Measurements from ENCODE around the gene MKS1.
A peak's percentile ranks its signal among the peaks of the same experiment; 100 is the strongest.

Gene MKS1

GRCh38 chr17:58242171-58242784 lies 23.2 kb upstream of the MKS1 start:
- no peak for DNase-seq

DNA sequence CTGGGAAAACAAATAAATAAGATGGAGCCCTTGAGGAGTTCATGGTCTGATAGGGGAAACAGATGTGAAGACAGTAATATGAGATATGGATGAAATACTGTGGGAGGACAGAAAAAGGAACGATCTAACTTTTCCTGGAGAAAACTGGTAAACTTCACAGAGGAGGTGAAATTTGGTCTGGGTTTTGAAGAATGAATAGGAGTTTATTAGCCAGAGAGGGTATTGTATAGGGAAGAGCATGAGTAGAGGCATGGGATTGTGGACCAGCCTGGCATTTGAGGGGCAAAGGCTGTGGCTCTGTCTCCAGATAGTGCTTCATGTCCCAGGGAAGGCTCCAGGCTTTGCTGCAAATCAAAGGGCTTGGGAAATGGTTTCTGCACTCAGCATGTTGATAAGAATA lies 20.9 kb upstream of the MKS1 start:
- no peak for DNase-seq

- DNase-seq, result no peak
Observed at GRCh38 chr17:58238147-58238634, 19.1 kb upstream of the MKS1 start, which contains the start of gene LPO. LPO (plus strand) TSS chr17:58238584; CDS start chr17:58242980, 4,396 bp downstream.

DNA sequence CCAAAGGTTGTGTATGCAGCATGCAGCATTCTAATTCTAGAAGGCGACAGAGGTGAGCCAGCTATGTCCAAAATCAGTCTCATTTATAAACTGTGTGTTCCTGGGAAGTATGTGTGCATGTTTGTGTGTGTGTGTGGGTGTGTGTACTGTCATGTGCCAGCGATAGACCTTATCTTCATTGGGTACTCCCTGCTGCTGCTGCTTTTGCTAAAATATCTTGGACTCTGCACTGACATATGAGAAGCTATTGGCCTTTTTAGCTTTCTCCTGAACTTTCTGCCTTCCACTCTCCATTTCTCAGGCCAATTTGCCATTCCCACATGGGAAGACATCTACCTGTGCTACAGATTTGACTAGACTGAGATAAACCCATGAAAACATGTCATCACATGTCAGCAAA lies 17.3 kb upstream of the MKS1 start:
- DNase-seq, result no peak

DNA sequence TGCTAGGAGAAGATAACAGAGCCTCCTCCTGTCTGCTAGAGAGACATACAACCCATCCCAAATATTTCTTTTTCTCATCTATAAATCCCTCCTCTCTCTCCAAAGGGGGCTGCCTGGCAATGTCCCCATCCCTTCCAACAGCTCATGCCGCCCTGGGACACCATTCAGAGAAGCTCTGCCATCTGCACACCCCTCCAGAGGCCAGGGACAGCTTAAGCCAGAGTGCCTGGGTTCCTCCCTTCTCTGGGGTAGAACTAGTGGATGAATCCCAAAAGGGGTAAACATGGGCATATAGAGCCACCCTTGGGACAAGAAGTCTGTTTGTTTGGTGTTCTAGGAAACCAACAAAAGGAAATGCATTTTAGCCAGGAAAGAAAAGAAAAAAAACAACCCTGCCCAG lies 16.8 kb upstream of the MKS1 start:
- DNase-seq, result no peak

DNA sequence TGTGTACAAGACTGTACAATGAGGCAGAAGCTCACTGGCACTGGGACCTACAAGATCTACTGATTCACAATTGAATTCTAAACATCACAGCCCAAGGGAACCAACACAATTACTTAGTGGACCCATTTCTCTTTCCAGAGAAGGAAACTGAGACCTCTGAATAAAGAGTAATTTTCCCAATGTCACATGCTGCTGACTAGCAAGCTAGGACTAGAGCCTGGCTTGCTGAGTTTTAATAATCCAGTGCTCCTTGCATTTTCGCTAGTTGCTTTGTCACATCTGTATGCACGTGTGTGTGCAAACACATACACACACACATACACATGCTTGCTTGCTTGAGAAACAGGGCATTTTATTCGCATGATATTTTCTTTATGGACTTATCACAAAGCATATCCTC lies 15.5 kb upstream of the MKS1 start:
- DNase-seq, result no peak

GRCh38 chr17:58233543-58233942 lies 14.5 kb upstream of the MKS1 start:
- DNase-seq, result no peak

DNA sequence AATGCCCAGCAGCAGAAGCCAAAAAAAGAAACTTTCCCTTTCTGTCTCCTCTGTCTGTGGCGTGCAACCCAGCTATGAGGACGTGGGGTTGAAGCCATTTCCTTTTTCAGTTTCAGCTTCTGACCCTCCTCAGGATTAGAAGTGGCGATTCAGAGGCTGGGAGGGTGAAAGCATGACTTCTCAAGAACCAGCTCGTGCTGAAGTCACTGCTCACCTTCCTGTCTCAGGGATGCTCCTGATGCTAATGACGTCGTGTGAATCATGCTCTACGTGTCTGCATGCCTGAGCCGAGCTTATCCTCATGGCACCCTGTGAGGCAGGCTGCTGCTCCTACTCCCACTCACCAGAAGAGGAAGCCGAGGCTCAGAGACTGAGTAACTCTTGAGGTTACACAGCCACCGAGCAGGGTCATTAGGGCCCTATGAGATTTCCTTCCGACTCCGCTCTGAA lies 13.7 kb upstream of the MKS1 start:
- DNase-seq, result no peak

DNA sequence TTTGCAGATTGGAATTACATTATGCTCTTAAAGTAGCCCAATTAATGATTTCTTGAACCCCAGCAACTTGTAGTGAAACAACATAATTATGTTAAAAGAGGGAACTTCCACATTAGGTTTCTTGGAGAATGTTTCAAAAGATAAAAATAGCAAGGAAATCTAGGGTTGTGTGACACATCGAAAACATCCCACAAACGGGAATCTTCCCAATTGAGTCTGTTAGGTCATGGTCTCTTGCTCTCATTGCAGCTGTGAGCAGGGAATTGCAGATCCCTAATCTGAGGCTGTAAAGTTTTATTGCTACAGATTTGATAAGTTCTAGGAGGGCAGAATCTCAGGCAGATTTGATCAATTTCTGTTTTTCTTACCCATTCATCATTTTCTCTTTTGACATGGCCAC lies 12.6 kb upstream of the MKS1 start:
- no peak for DNase-seq

- no peak for DNase-seq
Observed at GRCh38 chr17:58229881-58230280, 10.8 kb upstream of the MKS1 start.

DNA sequence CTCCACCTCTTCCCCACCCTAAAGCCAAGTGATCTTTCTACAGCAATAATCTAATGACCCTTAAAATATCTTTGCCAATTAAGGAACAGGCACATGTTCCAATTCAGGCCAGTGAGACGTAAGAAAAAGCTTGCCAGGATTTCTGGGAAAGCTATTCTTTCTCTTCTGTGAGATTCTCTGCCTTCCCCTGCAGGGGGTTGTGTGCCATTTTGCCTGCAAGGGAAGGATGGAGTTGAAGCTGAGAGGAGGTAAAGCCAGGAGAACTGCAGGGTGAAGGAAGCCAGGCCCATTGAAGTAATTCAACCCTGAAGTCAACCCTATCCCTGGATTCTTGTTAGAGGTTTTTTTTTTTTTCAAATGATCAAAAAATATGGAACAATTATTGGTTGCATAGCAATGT lies 10.3 kb upstream of the MKS1 start:
- DNase-seq, result no peak

DNA sequence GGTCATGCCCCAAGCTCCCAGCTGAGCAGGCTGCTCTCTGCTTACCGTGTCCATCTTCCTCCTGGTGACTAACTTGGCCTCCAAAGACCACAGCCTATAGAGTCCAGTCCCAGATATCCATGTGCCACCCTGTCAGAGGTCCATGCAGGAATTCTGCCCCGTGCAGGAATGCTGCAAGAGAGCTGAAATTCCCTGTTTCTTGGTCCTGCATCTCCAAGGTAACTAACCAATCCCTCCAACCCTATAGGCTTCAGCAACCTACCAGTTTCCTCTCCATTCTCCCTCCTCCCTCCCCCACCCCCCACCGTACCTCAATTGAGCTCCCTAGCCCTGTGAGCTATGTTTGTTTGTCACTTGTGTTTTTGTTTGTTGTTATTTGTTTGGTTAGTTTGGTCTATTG lies 9.6 kb upstream of the MKS1 start:
- no peak for DNase-seq

- no peak for DNase-seq
Observed at GRCh38 chr17:58227733-58228132, 8.7 kb upstream of the MKS1 start.

DNA sequence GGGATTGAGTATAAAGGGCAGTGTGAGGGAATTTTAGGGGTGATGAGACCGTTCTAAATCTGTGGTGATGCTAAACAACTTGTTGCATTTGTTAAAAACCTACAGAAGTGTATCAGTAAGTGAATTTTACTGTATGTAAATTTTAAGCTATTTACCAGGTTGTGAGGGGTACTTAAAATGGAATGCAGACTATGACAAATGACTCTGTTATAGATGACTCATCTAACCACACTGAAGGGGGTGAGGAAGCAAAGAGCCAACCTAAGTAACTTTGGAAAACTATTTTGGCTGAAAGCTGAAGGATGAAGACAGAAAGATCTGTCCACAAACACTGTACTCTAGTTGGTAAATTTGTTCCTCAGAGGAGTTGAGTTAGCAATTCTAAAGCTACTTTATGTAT lies 5.3 kb upstream of the MKS1 start:
- no peak for DNase-seq

- DNase-seq, result no peak
Observed at GRCh38 chr17:58219789-58220183, 731 bp upstream of the MKS1 start.

- DNase-seq, result no peak
Observed at GRCh38 chr17:58217766-58218165, 1.3 kb downstream of the MKS1 start.

GRCh38 chr17:58215685-58216084 lies 3.4 kb downstream of the MKS1 start:
- DNase-seq, result no peak

GRCh38 chr17:58210922-58211321 lies 8.1 kb downstream of the MKS1 start:
- no peak for DNase-seq

DNA sequence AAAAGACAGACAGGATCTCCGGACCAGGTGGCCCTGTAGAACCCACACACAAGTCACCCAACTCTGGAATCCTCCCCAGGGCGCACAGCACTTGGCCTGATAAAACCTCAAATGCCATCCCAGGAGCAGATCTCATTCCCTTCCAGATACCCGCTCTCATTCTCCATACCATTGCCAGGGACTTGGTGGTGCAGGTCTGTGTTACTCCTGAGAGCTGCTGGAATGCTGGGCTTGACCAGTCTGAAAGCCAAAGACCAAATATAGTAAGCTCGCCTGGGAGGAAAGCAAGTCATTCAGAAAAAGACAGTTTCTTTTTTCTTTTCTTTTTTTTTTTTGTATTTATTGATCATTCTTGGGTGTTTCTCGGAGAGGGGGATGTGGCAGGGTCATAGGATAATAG lies 10.7 kb downstream of the MKS1 start:
- no peak for DNase-seq

GRCh38 chr17:58207451-58207850 lies 11.6 kb downstream of the MKS1 start:
- DNase-seq, result no peak

- DNase-seq, result no peak
Observed at GRCh38 chr17:58205936-58206335, 13.1 kb downstream of the MKS1 start.

- DNase-seq, result no peak
Observed at GRCh38 chr17:58204796-58205195, 14.3 kb downstream of the MKS1 start.

GRCh38 chr17:58202859-58203258 lies 16.2 kb downstream of the MKS1 start:
- DNase-seq, result no peak

DNA sequence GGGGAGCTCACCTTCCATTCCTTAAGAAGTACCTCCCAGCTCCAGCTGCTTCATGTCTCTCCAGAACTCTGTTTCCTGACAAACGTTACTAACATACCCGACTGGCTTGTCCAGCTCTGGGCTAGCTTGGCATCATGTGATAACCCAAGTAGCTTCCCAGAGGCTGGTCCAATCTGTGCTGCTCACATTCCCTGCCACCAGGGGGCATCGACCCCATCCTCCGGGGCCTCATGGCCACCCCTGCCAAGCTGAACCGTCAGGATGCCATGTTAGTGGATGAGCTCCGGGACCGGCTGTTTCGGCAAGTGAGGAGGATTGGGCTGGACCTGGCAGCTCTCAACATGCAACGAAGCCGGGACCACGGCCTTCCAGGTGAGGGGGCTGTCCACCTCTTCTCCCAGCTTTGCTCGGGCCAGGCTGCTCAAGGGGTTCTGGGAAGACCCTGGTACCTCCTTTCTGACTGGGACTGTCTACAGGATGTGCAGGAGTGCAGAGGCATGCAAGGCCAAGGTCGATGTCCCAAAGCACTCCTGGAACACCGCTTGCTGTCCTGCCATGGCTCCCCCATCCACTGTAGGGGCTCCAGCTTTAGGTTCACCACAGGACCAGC lies 18.9 kb downstream of the MKS1 start:
- DNase-seq, result peak; percentile 23

DNA sequence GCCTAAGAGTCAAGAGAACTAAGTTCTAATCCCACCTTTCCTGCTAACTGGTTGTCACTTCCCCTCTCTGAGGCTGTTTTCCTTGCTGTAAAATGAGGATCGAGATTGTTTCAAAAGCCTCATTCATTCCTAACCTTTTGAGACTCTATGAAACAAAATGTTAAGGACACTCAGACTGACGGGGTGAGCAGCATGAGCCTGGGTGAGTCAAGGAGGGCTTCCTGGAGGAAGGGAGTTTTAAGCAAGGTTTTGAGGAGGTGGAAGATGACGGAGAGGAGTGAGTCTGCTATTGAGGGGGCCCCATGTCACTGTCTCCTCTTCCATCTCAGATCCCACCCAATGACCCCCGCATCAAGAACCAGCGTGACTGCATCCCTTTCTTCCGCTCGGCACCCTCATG lies 22.4 kb downstream of the MKS1 start:
- DNase-seq, result no peak

Data from activated effector memory CD4-positive, alpha-beta T cell treated with Interleukin-2 at 50 U/mL for 16 hours (primary cell).